ENCODE data around the gene GPX4.

Gene GPX4

DNA sequence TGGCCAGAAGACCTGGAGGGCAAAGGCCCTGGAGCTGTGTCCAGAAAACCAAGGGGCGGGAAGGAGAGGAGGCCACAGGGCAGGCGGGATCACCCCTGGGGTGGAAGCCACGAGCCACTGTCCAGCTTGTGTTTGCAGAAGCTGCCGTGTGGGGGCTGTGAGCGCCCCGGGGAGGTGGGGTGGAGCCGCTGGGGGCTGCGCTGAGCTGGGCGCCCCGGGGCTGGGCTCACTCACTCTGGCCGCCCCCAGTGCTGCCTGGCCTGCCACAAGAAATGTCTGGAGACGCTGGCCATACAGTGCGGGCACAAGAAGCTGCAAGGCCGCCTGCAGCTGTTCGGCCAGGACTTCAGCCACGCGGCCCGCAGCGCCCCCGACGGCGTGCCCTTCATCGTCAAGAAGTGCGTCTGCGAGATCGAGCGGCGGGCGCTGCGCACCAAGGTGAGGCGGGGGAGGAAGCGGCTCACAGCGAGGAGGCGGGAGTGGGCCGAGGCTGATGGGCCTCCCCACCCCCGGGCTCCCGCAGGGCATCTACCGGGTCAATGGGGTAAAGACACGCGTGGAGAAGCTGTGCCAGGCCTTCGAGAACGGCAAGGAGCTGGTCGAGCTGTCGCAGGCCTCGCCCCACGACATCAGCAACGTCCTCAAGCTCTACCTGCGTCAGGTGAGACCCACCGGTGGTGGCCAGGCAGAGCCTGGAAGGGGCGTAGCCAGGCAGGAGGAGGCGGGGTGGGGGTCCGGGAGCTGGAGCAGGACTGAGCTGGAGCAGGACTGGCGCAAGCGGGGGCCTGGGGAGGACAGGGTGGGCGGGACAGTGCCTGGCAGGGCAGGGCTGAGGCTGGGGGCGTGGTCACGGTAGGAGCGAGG lies 22.3 kb upstream of the GPX4 start:
- H3K27ac ChIP-seq, result no peak overlapping the region
- H3K9ac ChIP-seq, result no peak overlapping the region
- H4K20me1 ChIP-seq (ENCODE audit: insufficient read depth), result no peaks in the 10 kb centered on the region
- H3K4me2 ChIP-seq, result no peak overlapping the region
- peaks cover 14% of the 10 kb centered on the region for H3K4me1 ChIP-seq (ENCODE audit: low read depth, poor library complexity, severe bottlenecking)
- H3K4me3 ChIP-seq (IDR thresholded peaks at IDR 0.05; ENCODE audit: insufficient read depth, low read depth, low read length), result no peak overlapping the region
- H3K79me2 ChIP-seq (ENCODE audit: insufficient read depth, low read depth), result no peaks in the 10 kb centered on the region
- H3K27me3 ChIP-seq (ENCODE audit: insufficient read depth, low read depth), result no peaks in the 10 kb centered on the region
- H2AFZ ChIP-seq (ENCODE audit: low read depth), result no peak overlapping the region
- TF ChIP-seq, protein P1, sequence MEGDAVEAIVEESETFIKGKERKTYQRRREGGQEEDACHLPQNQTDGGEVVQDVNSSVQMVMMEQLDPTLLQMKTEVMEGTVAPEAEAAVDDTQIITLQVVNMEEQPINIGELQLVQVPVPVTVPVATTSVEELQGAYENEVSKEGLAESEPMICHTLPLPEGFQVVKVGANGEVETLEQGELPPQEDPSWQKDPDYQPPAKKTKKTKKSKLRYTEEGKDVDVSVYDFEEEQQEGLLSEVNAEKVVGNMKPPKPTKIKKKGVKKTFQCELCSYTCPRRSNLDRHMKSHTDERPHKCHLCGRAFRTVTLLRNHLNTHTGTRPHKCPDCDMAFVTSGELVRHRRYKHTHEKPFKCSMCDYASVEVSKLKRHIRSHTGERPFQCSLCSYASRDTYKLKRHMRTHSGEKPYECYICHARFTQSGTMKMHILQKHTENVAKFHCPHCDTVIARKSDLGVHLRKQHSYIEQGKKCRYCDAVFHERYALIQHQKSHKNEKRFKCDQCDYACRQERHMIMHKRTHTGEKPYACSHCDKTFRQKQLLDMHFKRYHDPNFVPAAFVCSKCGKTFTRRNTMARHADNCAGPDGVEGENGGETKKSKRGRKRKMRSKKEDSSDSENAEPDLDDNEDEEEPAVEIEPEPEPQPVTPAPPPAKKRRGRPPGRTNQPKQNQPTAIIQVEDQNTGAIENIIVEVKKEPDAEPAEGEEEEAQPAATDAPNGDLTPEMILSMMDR (conservative IDR thresholded peaks at IDR 0.05; ENCODE audit: low read depth, low read length), result no peak
- H3K36me3 ChIP-seq (ENCODE audit: insufficient read depth), result no peaks in the 10 kb centered on the region

DNA sequence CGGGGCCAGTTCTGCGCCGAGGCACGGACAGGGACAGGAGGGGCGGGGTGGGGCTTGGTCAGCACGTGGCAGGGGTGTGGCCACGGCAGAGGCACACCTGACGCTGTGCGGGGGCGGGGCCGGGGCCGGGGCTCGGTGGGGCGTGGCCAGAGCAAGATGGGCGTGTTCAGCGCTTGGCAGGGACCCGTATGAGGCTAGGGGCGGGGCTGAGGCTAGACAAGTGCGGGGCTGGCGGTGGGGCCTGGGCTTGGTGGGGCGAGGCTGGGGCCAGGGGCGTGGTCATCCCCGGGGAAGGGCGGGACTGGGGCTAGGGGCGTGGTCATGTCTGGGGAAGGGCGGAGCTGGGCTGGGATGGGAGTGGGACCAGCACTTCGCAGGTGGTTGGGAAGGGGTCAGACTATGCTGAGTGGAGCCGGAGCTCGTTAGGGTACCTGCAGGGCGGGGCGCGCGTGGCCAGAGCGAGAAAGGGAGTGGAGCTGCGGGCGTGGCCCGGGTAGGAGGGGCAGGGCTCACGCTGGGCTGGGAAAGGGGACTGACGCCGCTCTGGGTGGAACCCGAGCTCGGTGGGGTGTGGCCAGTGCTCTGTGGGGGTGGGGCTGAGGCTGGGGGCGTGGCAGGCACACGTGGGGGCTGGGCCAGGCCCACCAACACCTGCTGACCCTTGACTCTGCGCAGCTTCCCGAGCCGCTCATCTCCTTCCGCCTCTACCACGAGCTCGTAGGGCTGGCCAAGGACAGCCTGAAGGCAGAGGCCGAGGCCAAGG lies 21.4 kb upstream of the GPX4 start:
- Histone ChIP-seq H2AFZ (ENCODE audit: low read depth) (no peak overlapping the region), H3K4me2 (no peak overlapping the region), H3K36me3 (ENCODE audit: insufficient read depth) (no peaks in the 10 kb centered on the region), H3K4me3 (IDR thresholded peaks at IDR 0.05; ENCODE audit: insufficient read depth, low read depth, low read length) (no peak overlapping the region), H3K4me1 (ENCODE audit: low read depth, poor library complexity, severe bottlenecking) (peaks cover 6% of the 10 kb centered on the region), H4K20me1 (ENCODE audit: insufficient read depth) (no peaks in the 10 kb centered on the region), H3K27ac (no peak overlapping the region), H3K79me2 (ENCODE audit: insufficient read depth, low read depth) (no peaks in the 10 kb centered on the region), H3K27me3 (ENCODE audit: insufficient read depth, low read depth) (no peaks in the 10 kb centered on the region), H3K9ac (no peak overlapping the region)
- TF ChIP-seq, protein P1 (conservative IDR thresholded peaks at IDR 0.05; ENCODE audit: low read depth, low read length), result no peak

DNA sequence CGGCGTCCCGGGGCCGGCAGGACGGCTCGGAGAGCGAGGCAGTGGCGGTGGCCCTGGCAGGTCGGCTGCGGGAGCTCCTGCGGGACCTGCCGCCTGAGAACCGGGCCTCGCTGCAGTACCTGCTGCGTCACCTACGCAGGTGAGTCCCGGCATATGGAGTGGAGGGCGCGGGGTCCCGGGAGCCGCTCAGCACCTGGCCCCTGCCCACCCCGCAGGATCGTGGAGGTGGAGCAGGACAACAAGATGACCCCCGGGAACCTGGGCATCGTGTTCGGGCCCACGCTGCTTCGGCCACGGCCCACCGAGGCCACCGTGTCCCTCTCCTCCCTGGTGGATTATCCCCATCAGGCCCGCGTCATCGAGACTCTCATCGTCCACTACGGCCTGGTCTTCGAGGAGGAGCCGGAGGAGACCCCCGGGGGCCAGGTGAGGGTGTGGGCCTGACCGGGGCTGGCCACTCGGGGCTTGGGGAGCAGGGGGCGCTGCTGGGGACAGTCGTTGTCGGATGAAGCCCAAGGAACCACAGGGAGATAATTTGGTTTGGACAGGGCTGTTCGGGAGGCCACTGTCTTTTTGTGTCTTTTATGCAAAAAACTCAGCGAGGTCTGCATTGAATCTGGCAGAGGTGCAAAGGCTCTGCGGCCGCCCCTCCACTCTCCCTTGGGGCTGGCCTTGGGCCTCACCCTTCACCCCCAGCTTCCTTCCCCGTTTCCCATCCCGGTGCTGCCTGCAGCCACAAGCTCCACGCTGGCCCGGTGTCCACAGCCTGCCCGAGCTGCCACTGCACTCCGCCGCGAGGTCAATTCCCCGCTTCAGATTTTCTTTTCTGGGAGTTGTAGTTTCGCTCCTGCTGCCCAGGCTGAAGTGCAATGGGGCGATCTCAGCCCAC lies 20.6 kb upstream of the GPX4 start:
- no peak overlapping the region for H3K27ac ChIP-seq
- no peak overlapping the region for H3K4me3 ChIP-seq (IDR thresholded peaks at IDR 0.05; ENCODE audit: insufficient read depth, low read depth, low read length)
- H3K27me3 ChIP-seq (ENCODE audit: insufficient read depth, low read depth), result no peaks in the 10 kb centered on the region
- no peak overlapping the region for H3K9ac ChIP-seq
- H3K79me2 ChIP-seq (ENCODE audit: insufficient read depth, low read depth), result no peaks in the 10 kb centered on the region
- H3K36me3 ChIP-seq (ENCODE audit: insufficient read depth), result no peaks in the 10 kb centered on the region
- H3K4me2 ChIP-seq, result no peak overlapping the region
- no peaks in the 10 kb centered on the region for H4K20me1 ChIP-seq (ENCODE audit: insufficient read depth)
- TF ChIP-seq, protein P1 (conservative IDR thresholded peaks at IDR 0.05; ENCODE audit: low read depth, low read length), result no peak
- H2AFZ ChIP-seq (ENCODE audit: low read depth), result no peak overlapping the region
- H3K4me1 ChIP-seq (ENCODE audit: low read depth, poor library complexity, severe bottlenecking), result no peaks in the 10 kb centered on the region

Data from KMS-11 (cell line).